Fibroblast of lung (primary cell): ENCODE data around the gene SMARCA2. TPM values are rescaled to one million over a fixed set of nuclear protein-coding genes. Genes with fewer than 3 reads are reported as not detected.

Source experiments
- DNase-seq, 2 donors: peaks; one replicate each; pipeline versions ENCODE4 v3.0.0 to v3.0.0-alpha.2; 2010; ENCODE audit warnings: low read depth in 2 of 2
- H2AFZ ChIP-seq: 2 replicates; pipeline ENCODE4 v1.5.1; 2012; ENCODE audit warnings: low read length, control low read depth, inconsistent platforms
- H3K27ac ChIP-seq: 2 replicates; pipeline ENCODE4 v1.5.1; 2011; ENCODE audit warnings: low read length, control low read depth; ENCODE audit not compliant: insufficient read depth
- H3K27me3 ChIP-seq: 2 replicates; pipeline ENCODE4 v1.5.1; 2011; ENCODE audit warnings: mild to moderate bottlenecking, low read length; ENCODE audit not compliant: control insufficient read depth, insufficient read depth
- H3K36me3 ChIP-seq: 2 replicates; pipeline ENCODE4 v1.5.1; 2011; ENCODE audit warnings: low read length; ENCODE audit not compliant: control insufficient read depth, insufficient read depth
- H3K4me1 ChIP-seq: 2 replicates; pipeline ENCODE4 v1.5.1; 2011; ENCODE audit warnings: low read length; ENCODE audit not compliant: control insufficient read depth, insufficient read depth; ENCODE audit errors: extremely low read depth
- H3K4me2 ChIP-seq: 2 replicates; pipeline ENCODE4 v1.5.1; 2011; ENCODE audit warnings: low read length, control low read depth; ENCODE audit not compliant: insufficient read depth; ENCODE audit errors: extremely low read depth
- H3K4me3 ChIP-seq, 4 experiments: fragments of 200-600 bp in 1 of 4; sonication (generic) in 1 of 4; replicated peaks in 1 of 4; 2 replicates each; pipeline ENCODE4 v1.5.1; 2011 to 2016; ENCODE audit warnings: low read length in 4 of 4, low read depth in 3 of 4, mild to moderate bottlenecking in 3 of 4, control low read depth in 2 of 4, inconsistent platforms in 1 of 4, mixed read lengths in 1 of 4; ENCODE audit not compliant: insufficient read depth in 1 of 4; ENCODE audit errors: control extremely low read depth in 1 of 4
- H3K79me2 ChIP-seq: 2 replicates; pipeline ENCODE4 v1.5.1; 2012; ENCODE audit warnings: mild to moderate bottlenecking, low read length, inconsistent platforms; ENCODE audit not compliant: control insufficient read depth, insufficient read depth
- H3K9ac ChIP-seq: 2 replicates; pipeline ENCODE4 v1.5.1; 2011; ENCODE audit warnings: mild to moderate bottlenecking, low read length, control low read depth; ENCODE audit not compliant: insufficient read depth
- H3K9me3 ChIP-seq: 2 replicates; pipeline ENCODE4 v1.5.1; 2012; ENCODE audit warnings: low read depth, low read length; ENCODE audit not compliant: control insufficient read depth, insufficient read depth
- H4K20me1 ChIP-seq: 2 replicates; pipeline ENCODE4 v1.5.1; 2011; ENCODE audit warnings: low read length; ENCODE audit not compliant: control insufficient read depth, insufficient read depth; ENCODE audit errors: extremely low read depth
- CTCF ChIP-seq, 2 donors: IDR thresholded peaks in 1 of 2; conservative IDR thresholded peaks in 1 of 2; 1 replicate in 1 of 2; 2 replicates in 1 of 2; pipeline ENCODE4 v1.5.1; 2011 to 2012; ENCODE audit warnings: low read length in 2 of 2, control low read depth in 1 of 2, inconsistent platforms in 1 of 2, low read depth in 1 of 2, mild to moderate bottlenecking in 1 of 2
- EZH2 ChIP-seq: IDR thresholded peaks from 2 replicates; pipeline ENCODE4 v1.5.1; 2012; ENCODE audit warnings: low read length, control low read depth, mild to moderate bottlenecking; ENCODE audit errors: missing control alignments
- polyA plus RNA-seq, 2 donors: library from polyadenylated mRNA; depleted of rRNA in 1 of 2; stranded (reverse) in 1 of 2; unstranded in 1 of 2; fragments of >200 nt; gene quantifications; 2 replicates each; pipeline ENCODE4 v1.2.1, GENCODE V29; 2011 to 2012; ENCODE audit warnings: missing spikeins in 1 of 2
- total RNA-seq: library from RNA; depleted of rRNA; stranded (reverse); fragments of >200 nt; gene quantifications from 2 replicates; pipeline ENCODE4 v1.2.1, GENCODE V29; 2014

The SMARCA2 gene
- total and polyA plus RNA-seq, 2 donors (not counting 1 experiment from before 2014, with no cell fraction given) = 36.8 to 62.3 TPM

GRCh38 chr9:2019723-2020122 lies 4.6 kb downstream of the SMARCA2 start:
- Histone ChIP-seq H3K27me3 (no peaks in the 10 kb centered on the region), H3K4me3 (no peak overlapping the region), H4K20me1 (no peaks in the 10 kb centered on the region), H2AFZ (no peak overlapping the region), H3K9me3 (no peaks in the 10 kb centered on the region), H3K4me2 (no peak overlapping the region), H3K9ac (no peak overlapping the region), H3K36me3 (no peaks in the 10 kb centered on the region), H3K27ac (no peak overlapping the region), H3K79me2 (peaks cover 30% of the 10 kb centered on the region), H3K4me1 (peaks cover 7% of the 10 kb centered on the region)
- no peak for TF ChIP-seq EZH2
- no peak for TF ChIP-seq CTCF (conservative IDR thresholded peaks at IDR 0.05 in 1 of 2, IDR thresholded peaks at IDR 0.05 in 1 of 2; ENCODE audit: low read depth in 1 of 2, low read length in 2 of 2)
- no peak for DNase-seq

- H3K27ac ChIP-seq = no peak overlapping the region
Measured at GRCh38 chr9:2021731-2022130, 6.6 kb downstream of the SMARCA2 start.

GRCh38 chr9:2022560-2022959 lies 7.4 kb downstream of the SMARCA2 start:
- H3K79me2 ChIP-seq = peaks cover 37% of the 10 kb centered on the region
- no peaks in the 10 kb centered on the region for H3K9me3 ChIP-seq
- no peaks in the 10 kb centered on the region for H3K27me3 ChIP-seq
- TF ChIP-seq EZH2 = no peak
- TF ChIP-seq CTCF (conservative IDR thresholded peaks at IDR 0.05 in 1 of 2, IDR thresholded peaks at IDR 0.05 in 1 of 2; ENCODE audit: low read depth in 1 of 2, low read length in 2 of 2) = no peak
- H3K4me1 ChIP-seq = peaks cover 7% of the 10 kb centered on the region
- no peak overlapping the region for H2AFZ ChIP-seq
- H3K36me3 ChIP-seq = no peaks in the 10 kb centered on the region
- H3K4me3 ChIP-seq = no peak overlapping the region
- no peak for DNase-seq
- no peak overlapping the region for H3K27ac ChIP-seq
- no peak overlapping the region for H3K9ac ChIP-seq
- no peak overlapping the region for H3K4me2 ChIP-seq
- H4K20me1 ChIP-seq = no peaks in the 10 kb centered on the region

More at GRCh38 chr9:2021731-2022130, 6.6 kb downstream of the SMARCA2 start:
- Histone ChIP-seq H3K4me2 (no peak overlapping the region), H2AFZ (no peak overlapping the region), H3K79me2 (peaks cover 37% of the 10 kb centered on the region), H4K20me1 (no peaks in the 10 kb centered on the region), H3K9me3 (no peaks in the 10 kb centered on the region), H3K4me1 (peaks cover 7% of the 10 kb centered on the region), H3K9ac (no peak overlapping the region), H3K4me3 (no peak overlapping the region), H3K27me3 (no peaks in the 10 kb centered on the region), H3K36me3 (no peaks in the 10 kb centered on the region)
- DNase-seq = no peak
- TF ChIP-seq EZH2 = no peak
- no peak for TF ChIP-seq CTCF (conservative IDR thresholded peaks at IDR 0.05 in 1 of 2, IDR thresholded peaks at IDR 0.05 in 1 of 2; ENCODE audit: low read depth in 1 of 2, low read length in 2 of 2)
